ENCODE results near the gene ADAMTS6.
"Not testable (repeated sequence)": the region's sequence is repeated elsewhere in the genome, so short reads cannot be mapped to it uniquely, and the experiment has no call there.

The ADAMTS6 gene

GRCh38 chr5:65481635-65482295 lies at the start of gene ADAMTS6:
Gene ADAMTS6, minus strand, starts transcription at chr5:65481920. Its CDS starts 8,247 bp downstream, at chr5:65473673.
- Mint-ChIP-seq H3K27me3 (no peaks in the 10 kb centered on the region), H3K27ac (peak within 1 kb of the TSS; percentile 93), H3K4me1 (ENCODE audit: low read depth) (peaks cover 14% of the 10 kb centered on the region), H3K4me3 (no peak within 1 kb of the TSS), H3K36me3 (ENCODE audit: low read depth) (no peaks in the 10 kb centered on the region), H3K9me3 (no peaks in the 10 kb centered on the region)

GRCh38 chr5:65530904-65531303 lies 49.2 kb upstream of the ADAMTS6 start:
- H3K4me1 Mint-ChIP-seq (ENCODE audit: low read depth), result no peaks in the 10 kb centered on the region
- H3K36me3 Mint-ChIP-seq (ENCODE audit: low read depth), result peaks cover 55% of the 10 kb centered on the region
- H3K27ac Mint-ChIP-seq, result no peak overlapping the region
- H3K4me3 Mint-ChIP-seq, result no peak overlapping the region
- H3K27me3 Mint-ChIP-seq, result no peaks in the 10 kb centered on the region
- no peaks in the 10 kb centered on the region for H3K9me3 Mint-ChIP-seq

GRCh38 chr5:65525726-65526125 lies 44.0 kb upstream of the ADAMTS6 start:
- H3K9me3 Mint-ChIP-seq, result no peaks in the 10 kb centered on the region
- no peaks in the 10 kb centered on the region for H3K4me1 Mint-ChIP-seq (ENCODE audit: low read depth)
- no peak overlapping the region for H3K4me3 Mint-ChIP-seq
- no peak overlapping the region for H3K27ac Mint-ChIP-seq
- H3K36me3 Mint-ChIP-seq (ENCODE audit: low read depth), result peaks cover 70% of the 10 kb centered on the region
- H3K27me3 Mint-ChIP-seq, result no peaks in the 10 kb centered on the region

GRCh38 chr5:65512170-65512937 lies 30.6 kb upstream of the ADAMTS6 start:
- no peak overlapping the region for H3K27ac Mint-ChIP-seq

GRCh38 chr5:65508978-65509377 lies 27.3 kb upstream of the ADAMTS6 start:
- H3K27me3 Mint-ChIP-seq, result no peaks in the 10 kb centered on the region
- H3K27ac Mint-ChIP-seq, result no peak overlapping the region
- no peaks in the 10 kb centered on the region for H3K4me1 Mint-ChIP-seq (ENCODE audit: low read depth)
- no peaks in the 10 kb centered on the region for H3K36me3 Mint-ChIP-seq (ENCODE audit: low read depth)
- H3K9me3 Mint-ChIP-seq, result no peaks in the 10 kb centered on the region
- H3K4me3 Mint-ChIP-seq, result no peak overlapping the region

More at GRCh38 chr5:65512170-65512937, 30.6 kb upstream of the ADAMTS6 start:
- H3K36me3 Mint-ChIP-seq (ENCODE audit: low read depth), result peaks cover 12% of the 10 kb centered on the region
- no peaks in the 10 kb centered on the region for H3K9me3 Mint-ChIP-seq
- no peaks in the 10 kb centered on the region for H3K4me1 Mint-ChIP-seq (ENCODE audit: low read depth)
- H3K27me3 Mint-ChIP-seq, result peaks cover 4% of the 10 kb centered on the region
- H3K4me3 Mint-ChIP-seq, result no peak overlapping the region

- Mint-ChIP-seq H3K9me3 (no peaks in the 10 kb centered on the region), H3K27me3 (no peaks in the 10 kb centered on the region), H3K4me1 (ENCODE audit: low read depth) (no peaks in the 10 kb centered on the region), H3K36me3 (ENCODE audit: low read depth) (peaks cover 3% of the 10 kb centered on the region), H3K27ac (no peak overlapping the region), H3K4me3 (no peak overlapping the region)
These were observed 25.2 kb upstream of the ADAMTS6 start for GRCh38 chr5:65506961-65507360.

GRCh38 chr5:65489119-65489518 lies 7.4 kb upstream of the ADAMTS6 start:
- Mint-ChIP-seq H3K4me1 (ENCODE audit: low read depth) (no peaks in the 10 kb centered on the region), H3K4me3 (no peak overlapping the region), H3K27me3 (no peaks in the 10 kb centered on the region), H3K36me3 (ENCODE audit: low read depth) (no peaks in the 10 kb centered on the region), H3K27ac (no peak overlapping the region), H3K9me3 (no peaks in the 10 kb centered on the region)

- H3K4me3 Mint-ChIP-seq; H3K4me1 Mint-ChIP-seq (ENCODE audit: low read depth); H3K36me3 Mint-ChIP-seq (ENCODE audit: low read depth); H3K27ac Mint-ChIP-seq; H3K9me3 Mint-ChIP-seq; H3K27me3 Mint-ChIP-seq: not testable (repeated sequence)
These were observed 6.4 kb upstream of the ADAMTS6 start for GRCh38 chr5:65488038-65488687.

- not testable (repeated sequence) for H3K27ac Mint-ChIP-seq; H3K4me3 Mint-ChIP-seq; H3K36me3 Mint-ChIP-seq (ENCODE audit: low read depth); H3K27me3 Mint-ChIP-seq; H3K9me3 Mint-ChIP-seq
- H3K4me1 Mint-ChIP-seq (ENCODE audit: low read depth), result peaks cover 14% of the 10 kb centered on the region
These were observed 5.1 kb upstream of the ADAMTS6 start for GRCh38 chr5:65486803-65487202.

- Mint-ChIP-seq H3K27me3 (no peaks in the 10 kb centered on the region), H3K9me3 (no peaks in the 10 kb centered on the region), H3K4me3 (no peak overlapping the region), H3K27ac (no peak overlapping the region), H3K36me3 (ENCODE audit: low read depth) (no peaks in the 10 kb centered on the region), H3K4me1 (ENCODE audit: low read depth) (peaks cover 14% of the 10 kb centered on the region)
These were observed 3.7 kb upstream of the ADAMTS6 start for GRCh38 chr5:65485405-65485804.

- Mint-ChIP-seq H3K27ac (no peak overlapping the region), H3K36me3 (ENCODE audit: low read depth) (no peaks in the 10 kb centered on the region), H3K27me3 (no peaks in the 10 kb centered on the region), H3K4me1 (ENCODE audit: low read depth) (peaks cover 14% of the 10 kb centered on the region), H3K4me3 (no peak overlapping the region), H3K9me3 (no peaks in the 10 kb centered on the region)
These were observed 2.0 kb upstream of the ADAMTS6 start for GRCh38 chr5:65483546-65484346.

GRCh38 chr5:65482736-65483545 lies 1.2 kb upstream of the ADAMTS6 start:
- Mint-ChIP-seq H3K4me3 (no peak overlapping the region), H3K36me3 (ENCODE audit: low read depth) (no peaks in the 10 kb centered on the region), H3K9me3 (no peaks in the 10 kb centered on the region), H3K27me3 (no peaks in the 10 kb centered on the region), H3K4me1 (ENCODE audit: low read depth) (peaks cover 14% of the 10 kb centered on the region), H3K27ac (peak overlapping the region; percentile 94)

GRCh38 chr5:65482296-65482735 lies 596 bp upstream of the ADAMTS6 start:
- H3K4me3 Mint-ChIP-seq, result no peak overlapping the region
- peaks cover 14% of the 10 kb centered on the region for H3K4me1 Mint-ChIP-seq (ENCODE audit: low read depth)
- no peaks in the 10 kb centered on the region for H3K9me3 Mint-ChIP-seq
- no peaks in the 10 kb centered on the region for H3K36me3 Mint-ChIP-seq (ENCODE audit: low read depth)
- H3K27me3 Mint-ChIP-seq, result no peaks in the 10 kb centered on the region
- peak overlapping the region; percentile 93 for H3K27ac Mint-ChIP-seq

GRCh38 chr5:65481171-65481581 lies 544 bp downstream of the ADAMTS6 start:
- H3K9me3 Mint-ChIP-seq, result no peaks in the 10 kb centered on the region
- H3K27me3 Mint-ChIP-seq, result no peaks in the 10 kb centered on the region
- H3K4me1 Mint-ChIP-seq (ENCODE audit: low read depth), result peaks cover 14% of the 10 kb centered on the region
- H3K36me3 Mint-ChIP-seq (ENCODE audit: low read depth), result no peaks in the 10 kb centered on the region
- peak overlapping the region; percentile 93 for H3K27ac Mint-ChIP-seq
- no peak overlapping the region for H3K4me3 Mint-ChIP-seq

Measured in stimulated activated naive CD8-positive, alpha-beta T cell treated with anti-CD3 and anti-CD28 coated beads, Interleukin-15, Interleukin-2, amounts not matched to agents 100 ng/mL and 50 ng/mL, for 24 hours (primary cell).